PFSK-1 (cell line): ENCODE results near the gene GPR176.

ENCODE experiments used
- FOXP2 ChIP-seq: optimal IDR thresholded peaks from 2 replicates; pipeline ENCODE3; 2011; ENCODE audit warnings: borderline replicate concordance, control low read depth, inconsistent platforms; ENCODE audit not compliant: insufficient read depth; ENCODE audit errors: extremely low read length, extremely low read depth
- POLR2AphosphoS5 ChIP-seq: IDR thresholded peaks from 2 replicates; pipeline ENCODE4 v1.6.1; 2012; ENCODE audit warnings: low read depth, mild to moderate bottlenecking, control low read depth, low read length, moderate library complexity
- REST ChIP-seq, 2 experiments: IDR thresholded peaks; 2 replicates each; pipeline versions ENCODE4 v1.6.1 to v1.8.0; 2011 to 2012; ENCODE audit warnings: low read depth in 2 of 2, low read length in 2 of 2, control low read depth in 1 of 2, inconsistent platforms in 1 of 2, mild to moderate bottlenecking in 1 of 2, moderate library complexity in 1 of 2; ENCODE audit not compliant: insufficient read depth in 1 of 2
- SIN3A ChIP-seq: IDR thresholded peaks from 2 replicates; pipeline ENCODE4 v1.6.1; 2012; ENCODE audit warnings: mild to moderate bottlenecking, low read length, moderate library complexity, borderline replicate concordance; ENCODE audit not compliant: insufficient read depth
- TAF1 ChIP-seq: IDR thresholded peaks from 2 replicates; pipeline ENCODE4 v1.6.1; 2012; ENCODE audit warnings: low read length, control low read depth, borderline replicate concordance; ENCODE audit not compliant: insufficient read depth

GPR176 gene

GRCh38 chr15:39845582-39845981 is 74.5 kb downstream of the GPR176 start:
- no peak for TF ChIP-seq FOXP2
- no peak for TF ChIP-seq TAF1
- no peak for TF ChIP-seq SIN3A
- TF ChIP-seq REST (IDR thresholded peaks at IDR 0.05; ENCODE audit: insufficient read depth in 1 of 2, low read depth in 2 of 2, low read length in 2 of 2) = no peak
- TF ChIP-seq POLR2AphosphoS5 = no peak

GRCh38 chr15:39843565-39843964 is 76.5 kb downstream of the GPR176 start:
- TF ChIP-seq FOXP2 = no peak
- TF ChIP-seq POLR2AphosphoS5 = no peak
- TF ChIP-seq SIN3A = no peak
- no peak for TF ChIP-seq TAF1
- TF ChIP-seq REST (IDR thresholded peaks at IDR 0.05; ENCODE audit: insufficient read depth in 1 of 2, low read depth in 2 of 2, low read length in 2 of 2) = no peak

- no peak for TF ChIP-seq REST (IDR thresholded peaks at IDR 0.05; ENCODE audit: insufficient read depth in 1 of 2, low read depth in 2 of 2, low read length in 2 of 2)
- no peak for TF ChIP-seq SIN3A
- TF ChIP-seq FOXP2 = no peak
Observed at GRCh38 chr15:39837454-39837853, 82.6 kb downstream of the GPR176 start.

- TF ChIP-seq FOXP2 (no peak), SIN3A (no peak), REST (IDR thresholded peaks at IDR 0.05; ENCODE audit: insufficient read depth in 1 of 2, low read depth in 2 of 2, low read length in 2 of 2) (no peak), POLR2AphosphoS5 (no peak)
Observed at GRCh38 chr15:39835550-39835949, 84.5 kb downstream of the GPR176 start.

- TF ChIP-seq REST (IDR thresholded peaks at IDR 0.05; ENCODE audit: insufficient read depth in 1 of 2, low read depth in 2 of 2, low read length in 2 of 2) (no peak), FOXP2 (no peak), SIN3A (no peak), TAF1 (no peak), POLR2AphosphoS5 (no peak)
Observed at GRCh38 chr15:39834256-39834655, 85.8 kb downstream of the GPR176 start.
